Natural killer cell treated with Interleukin-12 subunit alpha and Interleukin-12 subunit beta and Interleukin-15 and Interleukin-18, amount 100 ng/mL, for 72 hours (primary cell): ENCODE measurements around the gene CELF4. TPM values are rescaled to one million over a fixed set of nuclear protein-coding genes. Genes with fewer than 3 reads are reported as not detected.
A peak's percentile ranks its signal among the peaks of the same experiment; 100 is the strongest.

Experiments
- ATAC-seq, 2 donors: fragments of 150-1000 bp; cut with Tn5 transposase in 1 of 2; sonication (Bioruptor Pico), chemical (Tn5 transposase) in 1 of 2; 2 replicates each; pipeline ENCODE4 v1.10.0; 2021
- DNase-seq: peaks from one replicate; pipeline ENCODE4 v3.0.0; 2022; ENCODE audit warnings: low spot score
- H3K27ac Mint-ChIP-seq, 2 donors: 1 replicate in 1 of 2; 2 replicates in 1 of 2; pipeline ENCODE4 v1.8.0; 2022; ENCODE audit warnings: mixed read lengths in 2 of 2, mild to moderate bottlenecking in 1 of 2, moderate library complexity in 1 of 2
- H3K27me3 Mint-ChIP-seq, 2 donors: 1 replicate in 1 of 2; 2 replicates in 1 of 2; pipeline ENCODE4 v1.8.0; 2022; ENCODE audit warnings: mixed read lengths in 2 of 2
- H3K36me3 Mint-ChIP-seq: one replicate; pipeline ENCODE4 v1.8.0; 2022; ENCODE audit warnings: mixed read lengths
- H3K4me1 Mint-ChIP-seq, 2 donors: 1 replicate in 1 of 2; 2 replicates in 1 of 2; pipeline ENCODE4 v1.8.0; 2022; ENCODE audit warnings: low read depth in 2 of 2, mixed read lengths in 2 of 2, mild to moderate bottlenecking in 1 of 2
- H3K4me3 Mint-ChIP-seq: one replicate; pipeline ENCODE4 v1.8.0; 2022; ENCODE audit warnings: mixed read lengths
- H3K9me3 Mint-ChIP-seq: 2 replicates; pipeline ENCODE4 v1.8.0; 2022; ENCODE audit warnings: mixed read lengths
- total RNA-seq, 2 donors: library from RNA; stranded (reverse); gene quantifications; one replicate each; pipeline ENCODE4 v1.2.3, GENCODE V29; 2022

The CELF4 gene
- total RNA-seq, 2 donors from 2014 or later: not detected

DNA sequence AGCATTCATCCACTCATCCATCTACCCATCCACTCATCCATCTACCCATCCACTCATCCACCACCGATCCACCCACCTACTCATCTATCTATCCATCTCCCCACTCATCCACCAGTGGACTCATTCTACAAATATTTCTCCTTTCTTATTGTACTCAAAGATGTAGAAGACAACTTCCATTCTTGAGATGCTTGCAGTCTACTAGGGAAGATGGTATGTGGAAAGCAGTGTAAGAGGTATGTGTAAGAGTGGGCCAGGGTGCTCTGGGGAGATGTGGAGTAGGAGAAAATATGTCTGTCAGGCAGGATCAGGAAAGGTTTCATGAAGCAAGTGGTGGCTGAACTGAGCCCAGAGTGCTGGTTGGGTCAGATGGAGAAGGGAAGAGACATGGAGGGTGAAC, 150.8 kb downstream of the CELF4 start:
- Mint-ChIP-seq H3K36me3 (no peaks in the 10 kb centered on the region), H3K9me3 (no peaks in the 10 kb centered on the region), H3K4me3 (no peak overlapping the region), H3K27me3 (peaks cover 0 to 21% of the 10 kb centered on the region in 2 donors), H3K4me1 (no peaks in the 10 kb centered on the region), H3K27ac (no peak overlapping the region)
- DNase-seq (no peak), ATAC-seq (no peak)

DNA sequence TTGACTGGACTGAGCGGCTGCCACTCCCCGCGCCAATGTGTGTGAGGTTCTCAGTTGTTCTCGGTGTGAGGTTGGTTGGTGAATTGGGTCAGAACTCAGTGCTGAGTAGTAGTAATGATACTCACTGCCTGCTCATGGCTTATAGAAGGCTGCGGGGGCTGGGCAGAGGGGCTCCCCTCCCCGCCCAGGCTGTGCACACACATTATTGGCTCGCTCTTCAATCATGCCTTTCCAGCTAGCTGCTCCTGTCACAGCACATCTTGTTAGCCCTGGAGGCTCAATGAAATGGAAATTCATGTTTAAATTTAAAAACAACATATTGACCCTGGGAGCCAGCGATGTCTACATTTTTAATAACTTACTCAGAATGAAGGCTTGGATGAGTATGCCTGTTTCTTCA, 152.8 kb downstream of the CELF4 start:
- ATAC-seq (no peak), DNase-seq (no peak)
- Mint-ChIP-seq H3K9me3 (no peaks in the 10 kb centered on the region), H3K4me3 (no peak overlapping the region), H3K27me3 (peaks cover 0 to 9% of the 10 kb centered on the region in 2 donors), H3K36me3 (no peaks in the 10 kb centered on the region), H3K4me1 (no peaks in the 10 kb centered on the region), H3K27ac (no peak overlapping the region)

DNA sequence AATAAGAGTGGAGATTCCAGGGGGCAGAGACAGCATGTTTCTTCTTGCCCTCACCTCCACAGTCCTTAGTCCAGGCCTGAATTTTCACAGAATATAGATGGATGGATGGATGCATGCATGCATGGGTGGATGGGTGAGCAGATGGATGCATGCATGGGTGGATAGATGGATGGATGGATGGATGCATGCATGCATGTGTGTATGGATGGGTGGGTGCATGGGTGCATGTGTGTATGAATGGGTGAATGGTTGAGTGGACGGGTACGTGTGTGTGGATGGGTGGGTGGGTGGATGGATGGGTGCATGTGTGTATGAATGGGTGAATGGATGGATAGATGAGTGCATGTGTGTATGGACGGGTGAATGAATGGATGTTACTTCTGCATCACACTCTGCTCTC, 153.3 kb downstream of the CELF4 start:
- H3K4me1 Mint-ChIP-seq: no peaks in the 10 kb centered on the region
- H3K4me3 Mint-ChIP-seq: no peak overlapping the region
- no peak overlapping the region for H3K27ac Mint-ChIP-seq
- H3K27me3 Mint-ChIP-seq: peaks cover 0 to 9% of the 10 kb centered on the region in 2 donors
- H3K9me3 Mint-ChIP-seq: no peaks in the 10 kb centered on the region
- DNase-seq (no peak), ATAC-seq (no peak)
- H3K36me3 Mint-ChIP-seq: no peaks in the 10 kb centered on the region

DNA sequence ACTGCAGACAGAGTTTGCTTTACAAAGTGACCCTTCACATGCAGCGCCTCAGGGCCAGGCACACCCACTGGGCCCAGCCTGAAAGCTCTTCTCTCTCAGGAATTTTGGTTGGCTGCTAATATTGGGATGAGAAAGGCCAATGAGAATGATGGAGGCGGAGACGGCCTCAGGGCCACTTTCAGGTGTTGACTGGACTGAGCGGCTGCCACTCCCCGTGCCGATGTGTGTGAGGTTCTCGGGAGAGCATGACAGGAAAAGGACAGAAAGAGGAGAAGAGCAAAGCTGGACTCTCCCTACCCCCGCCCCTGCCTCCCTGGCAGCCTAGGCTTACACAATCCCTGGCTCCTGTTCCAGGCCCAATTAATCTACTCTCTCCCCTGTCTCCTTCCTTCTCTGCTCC, 155.7 kb downstream of the CELF4 start:
- H3K9me3 Mint-ChIP-seq: no peaks in the 10 kb centered on the region
- ATAC-seq: no peak
- peaks cover 4 to 6% of the 10 kb centered on the region in 2 donors for H3K4me1 Mint-ChIP-seq
- no peaks in the 10 kb centered on the region for H3K27me3 Mint-ChIP-seq
- no peak overlapping the region for H3K4me3 Mint-ChIP-seq
- no peak overlapping the region for H3K27ac Mint-ChIP-seq
- H3K36me3 Mint-ChIP-seq: no peaks in the 10 kb centered on the region
- DNase-seq: no peak

DNA sequence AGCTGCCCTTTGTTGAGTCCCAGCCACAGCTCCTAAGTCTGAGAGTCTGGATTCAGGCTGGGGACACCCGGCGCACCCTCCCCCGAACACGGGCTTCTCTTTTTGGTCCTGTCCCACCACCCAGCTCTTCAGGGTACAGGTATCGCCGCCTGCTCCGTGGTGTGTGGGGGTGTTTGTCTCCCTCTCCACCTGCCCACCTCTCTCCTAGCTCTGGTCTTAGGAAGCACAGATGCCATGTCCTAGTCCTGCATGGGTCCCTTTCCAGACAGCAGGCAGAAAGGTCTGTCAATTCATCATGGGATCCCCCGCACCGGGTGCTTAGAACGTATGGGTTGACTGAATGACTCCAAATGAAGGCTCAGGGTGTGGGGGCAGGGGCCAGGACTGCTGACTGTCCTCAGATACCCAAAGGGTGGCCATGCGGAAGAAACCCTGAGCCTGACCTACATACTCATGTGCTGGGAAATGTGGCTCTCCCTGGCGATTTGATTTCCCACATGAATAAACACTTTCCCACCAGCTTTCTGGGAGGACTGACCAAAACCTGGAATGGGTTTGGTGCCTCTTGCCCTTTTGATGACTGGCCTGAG, 156.8 kb downstream of the CELF4 start:
- peaks cover 4 to 8% of the 10 kb centered on the region in 2 donors for H3K4me1 Mint-ChIP-seq
- DNase-seq (no peak), ATAC-seq (no peak)
- H3K27me3 Mint-ChIP-seq: no peaks in the 10 kb centered on the region
- no peaks in the 10 kb centered on the region for H3K9me3 Mint-ChIP-seq
- no peaks in the 10 kb centered on the region for H3K36me3 Mint-ChIP-seq
- H3K27ac Mint-ChIP-seq: no peak overlapping the region
- no peak overlapping the region for H3K4me3 Mint-ChIP-seq

DNA sequence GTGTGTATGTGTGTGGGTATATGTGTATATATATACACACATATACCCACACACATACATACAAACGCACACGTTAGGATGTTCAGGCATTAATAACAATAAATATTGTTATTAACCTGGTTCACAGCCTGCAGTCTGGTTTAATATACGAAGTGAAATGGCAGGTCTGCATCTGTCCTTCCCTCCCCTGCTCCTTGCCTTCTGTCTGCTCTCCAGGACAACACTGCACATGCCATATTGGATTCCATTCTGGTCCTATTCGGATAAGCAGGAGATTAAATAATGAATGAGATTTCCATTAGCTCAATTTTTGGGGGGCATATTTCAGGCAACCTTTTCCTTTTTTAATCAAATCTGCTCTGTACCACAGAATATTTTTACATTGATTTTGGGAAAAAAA, 158.0 kb downstream of the CELF4 start:
- Mint-ChIP-seq H3K4me1 (peaks cover 4 to 8% of the 10 kb centered on the region in 2 donors), H3K36me3 (no peaks in the 10 kb centered on the region), H3K27me3 (no peaks in the 10 kb centered on the region), H3K9me3 (no peaks in the 10 kb centered on the region), H3K4me3 (no peak overlapping the region), H3K27ac (no peak overlapping the region)
- no peak for DNase-seq
- ATAC-seq: no peak

DNA sequence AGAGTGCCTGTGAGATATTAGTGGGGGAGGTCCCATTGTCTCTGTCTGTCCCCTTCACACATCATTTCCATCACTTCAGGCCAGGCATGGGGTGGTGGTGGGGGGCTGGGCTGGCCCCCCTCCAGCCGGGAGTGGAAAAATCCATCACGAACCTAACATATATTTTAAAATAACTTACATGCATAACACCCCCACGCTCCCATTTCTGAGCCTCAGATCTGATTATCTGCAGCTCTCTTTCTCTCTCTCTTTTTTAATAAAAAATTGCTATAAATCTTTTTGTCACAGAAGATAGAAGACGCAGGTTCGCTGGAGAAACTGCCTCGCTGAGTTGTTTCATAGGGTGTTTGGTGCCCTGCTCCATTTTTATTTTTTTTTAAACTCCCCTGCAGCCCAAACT, 159.8 kb downstream of the CELF4 start:
- Mint-ChIP-seq H3K27ac (no peak overlapping the region), H3K9me3 (no peaks in the 10 kb centered on the region), H3K4me1 (peaks cover 4 to 8% of the 10 kb centered on the region in 2 donors)

DNA sequence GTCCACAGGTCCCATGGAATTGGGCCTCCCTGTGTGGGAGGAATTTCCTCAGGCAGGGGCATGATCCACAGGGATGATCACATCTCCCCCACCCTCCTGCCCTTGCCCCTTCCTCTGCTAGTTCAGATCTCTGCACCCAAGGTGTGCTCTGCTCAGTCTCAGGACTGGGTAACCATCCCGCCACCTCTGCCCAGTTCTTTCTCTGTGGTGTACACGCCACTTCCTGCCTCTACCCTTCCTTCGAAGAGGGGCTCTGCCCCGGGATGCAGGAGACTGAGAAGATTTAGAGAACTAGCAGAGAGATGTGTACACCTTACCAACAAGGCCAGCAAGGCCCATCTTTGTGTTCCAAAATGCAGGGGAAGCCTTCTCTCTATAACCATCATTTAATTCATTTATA, 160.4 kb downstream of the CELF4 start:
- Mint-ChIP-seq H3K36me3 (no peaks in the 10 kb centered on the region), H3K27me3 (no peaks in the 10 kb centered on the region), H3K27ac (no peak overlapping the region), H3K9me3 (no peaks in the 10 kb centered on the region), H3K4me1 (peaks cover 4 to 8% of the 10 kb centered on the region in 2 donors), H3K4me3 (no peak overlapping the region)
- DNase-seq (no peak), ATAC-seq (no peak)

More for the DNA sequence above, 159.8 kb downstream of the CELF4 start:
- no peaks in the 10 kb centered on the region for H3K36me3 Mint-ChIP-seq
- no peak overlapping the region for H3K4me3 Mint-ChIP-seq
- no peaks in the 10 kb centered on the region for H3K27me3 Mint-ChIP-seq
- no peak for DNase-seq
- no peak for ATAC-seq

DNA sequence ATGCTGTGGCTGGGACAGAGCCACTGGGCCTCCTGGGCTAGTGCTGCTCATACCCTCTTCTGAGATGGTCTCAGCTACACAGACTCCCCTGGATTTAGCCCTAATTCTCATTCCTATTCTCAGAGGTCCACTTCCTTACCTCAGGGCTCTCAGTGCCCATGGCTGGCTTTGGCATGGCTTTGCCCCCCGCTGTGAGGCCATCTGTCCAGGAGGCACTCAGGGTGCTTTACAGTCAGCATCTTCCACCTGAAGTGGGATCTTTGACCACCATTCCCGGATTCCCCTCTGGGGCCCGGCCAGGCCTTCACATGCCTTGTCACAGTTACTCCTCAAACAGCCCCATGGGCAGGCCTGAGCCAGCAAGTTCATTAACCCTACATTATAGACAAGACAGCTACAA, 161.8 kb downstream of the CELF4 start:
- no peaks in the 10 kb centered on the region for H3K36me3 Mint-ChIP-seq
- H3K4me1 Mint-ChIP-seq: peaks cover 4 to 8% of the 10 kb centered on the region in 2 donors
- H3K9me3 Mint-ChIP-seq: no peaks in the 10 kb centered on the region
- DNase-seq (no peak), ATAC-seq (no peak)
- H3K27me3 Mint-ChIP-seq: no peaks in the 10 kb centered on the region
- no peak overlapping the region for H3K27ac Mint-ChIP-seq
- no peak overlapping the region for H3K4me3 Mint-ChIP-seq

DNA sequence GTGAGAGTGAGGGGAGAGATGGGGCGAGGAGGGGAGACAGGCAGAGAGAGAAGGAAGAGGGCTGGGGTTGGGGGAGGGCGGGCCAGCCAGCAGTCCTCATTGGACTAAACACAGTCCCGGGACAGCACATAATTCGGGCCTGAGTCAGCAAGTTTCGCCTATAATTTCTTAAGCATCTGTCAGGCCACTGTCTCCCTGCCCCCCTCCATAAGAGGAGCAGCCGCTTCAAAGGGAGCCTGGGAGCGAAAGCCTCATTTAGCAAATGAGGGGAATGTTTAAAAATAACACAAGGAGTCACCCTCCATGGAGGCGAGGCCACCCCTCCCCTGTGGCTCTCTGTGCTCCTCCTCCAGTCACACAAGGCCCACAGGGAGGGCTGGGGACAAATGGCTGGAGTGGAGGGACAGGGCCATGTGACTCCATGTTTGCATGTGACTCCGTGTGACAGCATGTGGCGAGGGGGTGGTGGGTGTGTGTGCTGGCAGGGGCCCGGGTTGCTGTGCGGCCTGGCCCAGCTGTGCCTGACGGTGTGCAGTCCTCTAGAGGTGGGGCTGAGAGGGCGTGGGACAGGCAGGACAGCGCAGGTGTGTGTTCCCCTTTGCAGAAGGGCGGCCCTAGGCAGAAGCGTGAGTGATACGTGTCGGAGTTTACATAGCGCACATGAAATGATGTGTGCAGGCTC, 162.4 kb downstream of the CELF4 start:
- Mint-ChIP-seq H3K4me3 (no peak overlapping the region), H3K9me3 (no peaks in the 10 kb centered on the region), H3K27me3 (no peaks in the 10 kb centered on the region), H3K4me1 (peaks cover 4 to 8% of the 10 kb centered on the region in 2 donors), H3K27ac (no peak overlapping the region), H3K36me3 (no peaks in the 10 kb centered on the region)
- DNase-seq: no peak
- peak in 1 of 2 donors; percentile 14 for ATAC-seq

DNA sequence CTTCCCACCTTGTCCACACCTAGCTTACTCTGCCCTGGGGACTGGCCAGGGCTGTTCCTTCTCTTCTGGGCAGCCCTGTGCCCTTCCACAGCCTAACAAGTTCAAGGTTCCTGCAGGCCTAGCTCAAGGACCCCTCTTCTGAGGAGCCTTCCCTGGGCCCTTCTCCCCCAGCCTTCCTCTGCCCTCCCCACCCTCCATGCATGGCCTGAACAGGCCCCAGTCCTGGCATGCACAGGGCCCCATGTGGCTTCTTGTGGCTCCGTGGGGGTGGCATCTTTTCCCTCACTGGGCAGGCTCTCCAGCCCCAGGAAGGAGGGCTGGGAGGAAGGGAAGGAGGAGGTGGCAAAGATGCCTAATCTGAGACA, 162.9 kb downstream of the CELF4 start:
- DNase-seq: no peak
- Mint-ChIP-seq H3K4me1 (peaks cover 4 to 8% of the 10 kb centered on the region in 2 donors), H3K9me3 (no peaks in the 10 kb centered on the region), H3K27me3 (no peaks in the 10 kb centered on the region), H3K4me3 (no peak overlapping the region), H3K27ac (no peak overlapping the region), H3K36me3 (no peaks in the 10 kb centered on the region)
- no peak for ATAC-seq

DNA sequence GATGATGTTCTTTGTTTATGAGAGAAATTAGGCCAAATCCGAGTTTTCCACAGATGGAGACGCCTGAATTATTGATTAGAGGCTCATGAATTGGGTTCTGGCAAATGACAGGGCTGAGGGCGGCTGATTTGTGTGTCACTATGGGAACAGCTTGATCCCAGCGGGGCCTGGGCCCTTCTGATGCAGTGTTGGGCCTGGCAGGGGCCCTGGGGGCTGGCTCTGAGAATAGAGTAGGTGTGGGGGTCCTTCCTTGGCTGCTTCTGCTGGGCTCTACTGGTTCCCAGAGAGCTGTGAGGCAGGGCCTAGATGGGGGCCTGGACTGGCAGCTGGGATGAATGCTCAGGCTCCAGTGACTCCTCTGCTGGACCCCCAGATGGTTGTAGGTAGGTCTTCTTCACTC, 164.8 kb downstream of the CELF4 start:
- DNase-seq: no peak
- Mint-ChIP-seq H3K9me3 (no peaks in the 10 kb centered on the region), H3K27me3 (peaks cover 0 to 4% of the 10 kb centered on the region in 2 donors), H3K4me1 (peaks cover 4 to 8% of the 10 kb centered on the region in 2 donors), H3K4me3 (no peak overlapping the region), H3K36me3 (no peaks in the 10 kb centered on the region), H3K27ac (no peak overlapping the region)
- no peak for ATAC-seq

DNA sequence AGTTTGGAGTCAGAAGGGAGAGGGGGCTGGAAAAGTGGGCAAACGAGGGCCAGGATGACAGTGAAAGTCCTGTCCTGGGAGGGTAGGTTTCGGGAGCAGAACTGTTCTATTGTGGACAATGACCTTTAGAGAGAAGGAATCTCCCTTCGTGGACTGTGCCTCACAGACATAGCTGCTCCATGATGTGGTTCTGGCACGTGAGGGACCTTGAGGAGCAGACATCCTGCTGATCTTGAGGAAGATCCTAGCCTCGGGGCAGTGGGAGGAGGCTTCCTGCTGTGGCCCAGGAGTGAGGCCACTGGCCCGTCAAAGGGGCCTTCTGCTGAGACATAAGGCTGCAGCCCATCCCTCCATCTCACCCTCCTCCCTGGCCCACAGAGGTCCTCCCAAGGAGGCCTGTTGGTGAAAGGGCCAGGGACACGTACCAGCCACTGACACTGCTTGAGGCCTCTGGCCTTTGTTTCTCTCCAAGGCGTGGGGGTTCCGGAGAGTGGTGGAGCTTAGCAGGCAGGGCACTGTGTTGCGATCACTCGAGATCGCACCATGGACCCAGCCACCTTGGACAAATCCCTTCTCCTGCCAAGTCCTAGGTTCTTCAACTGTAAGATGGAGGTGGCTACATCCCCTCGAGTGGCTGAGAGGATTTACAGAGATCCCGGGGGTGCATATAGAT, 167.2 kb downstream of the CELF4 start:
- Mint-ChIP-seq H3K4me1 (peaks cover 5 to 6% of the 10 kb centered on the region in 2 donors), H3K9me3 (no peaks in the 10 kb centered on the region), H3K4me3 (no peak overlapping the region), H3K27ac (no peak overlapping the region), H3K36me3 (no peaks in the 10 kb centered on the region), H3K27me3 (peaks cover 2 to 16% of the 10 kb centered on the region in 2 donors)
- no peak for ATAC-seq
- no peak for DNase-seq

DNA sequence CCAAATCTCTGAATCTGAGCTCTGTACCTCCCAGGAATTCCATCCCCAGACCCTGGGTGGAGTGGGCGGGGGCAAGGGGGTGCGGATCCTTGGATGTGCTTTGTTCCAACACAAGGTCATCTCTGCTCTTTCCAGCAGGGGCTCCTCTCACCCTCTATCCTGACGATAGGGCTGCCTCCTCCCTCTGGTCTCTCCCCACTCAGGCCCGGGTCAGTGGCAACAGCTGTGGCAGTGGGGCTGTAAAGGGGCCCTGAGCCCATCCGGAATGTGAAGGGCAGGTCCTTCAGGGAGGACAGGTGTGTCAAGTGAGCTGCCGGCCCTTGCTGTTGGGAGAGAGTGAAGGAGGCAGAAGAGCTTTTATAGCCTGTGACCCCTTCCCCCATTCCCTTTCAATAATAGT, 167.8 kb downstream of the CELF4 start:
- no peaks in the 10 kb centered on the region for H3K36me3 Mint-ChIP-seq
- peaks cover 4 to 19% of the 10 kb centered on the region in 2 donors for H3K27me3 Mint-ChIP-seq
- ATAC-seq (no peak), DNase-seq (no peak)
- no peaks in the 10 kb centered on the region for H3K9me3 Mint-ChIP-seq
- peaks cover 5 to 6% of the 10 kb centered on the region in 2 donors for H3K4me1 Mint-ChIP-seq
- H3K4me3 Mint-ChIP-seq: no peak overlapping the region
- H3K27ac Mint-ChIP-seq: no peak overlapping the region
